Activated T-cell treated with anti-CD3 and anti-CD28 coated beads for 48 hours (primary cell): ENCODE measurements around the gene OR52B2.
"Not testable (repeated sequence)": the region's sequence is repeated elsewhere in the genome, so short reads cannot be mapped to it uniquely, and the experiment has no call there.

ENCODE experiments used
- DNase-seq: peaks from one replicate; pipeline ENCODE4 v3.0.0-alpha.2; 2020; ENCODE audit warnings: low read depth

Gene OR52B2

DNA sequence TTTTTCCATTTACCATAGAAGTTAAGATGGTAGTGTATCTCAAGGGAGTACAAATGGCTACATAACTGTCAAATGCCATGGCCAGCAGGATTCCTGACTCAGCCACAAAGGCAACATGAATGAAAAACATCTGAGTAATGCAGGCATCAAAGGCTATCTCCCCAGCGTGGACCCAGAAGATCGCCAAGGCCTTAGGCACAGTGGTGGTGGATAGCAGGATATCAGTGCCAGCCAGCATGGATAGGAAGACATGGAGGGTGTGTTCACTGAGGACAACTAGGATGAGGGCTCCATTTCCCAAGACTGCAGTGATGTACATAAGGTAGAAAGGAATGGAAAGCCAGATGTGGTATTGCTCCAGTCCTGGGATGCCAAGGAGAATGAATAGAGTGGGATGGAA is 18.0 kb downstream of the OR52B2 start:
- no peak for DNase-seq

DNA sequence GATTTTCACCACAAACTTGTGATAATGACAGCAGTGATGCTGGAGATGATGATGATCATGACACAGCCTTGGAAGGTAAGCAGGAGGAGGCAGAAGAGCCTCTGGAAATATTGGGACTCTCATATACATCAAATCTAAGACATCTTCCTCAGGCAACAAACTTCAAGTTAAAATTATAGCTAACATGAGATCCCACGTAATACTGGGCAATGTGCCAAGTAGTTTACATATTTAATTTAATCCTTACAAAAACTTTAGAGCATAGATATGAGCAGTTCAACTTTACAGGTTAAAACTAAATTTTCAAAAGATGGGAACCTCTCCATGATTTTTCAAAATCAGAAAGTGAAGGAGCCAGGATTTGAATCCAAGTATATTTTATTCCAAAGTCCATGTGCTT is 19.0 kb downstream of the OR52B2 start:
- no peak for DNase-seq

- DNase-seq, result not testable (repeated sequence)
Measured at GRCh38 chr11:6143737-6144136, 26.4 kb downstream of the OR52B2 start.

DNA sequence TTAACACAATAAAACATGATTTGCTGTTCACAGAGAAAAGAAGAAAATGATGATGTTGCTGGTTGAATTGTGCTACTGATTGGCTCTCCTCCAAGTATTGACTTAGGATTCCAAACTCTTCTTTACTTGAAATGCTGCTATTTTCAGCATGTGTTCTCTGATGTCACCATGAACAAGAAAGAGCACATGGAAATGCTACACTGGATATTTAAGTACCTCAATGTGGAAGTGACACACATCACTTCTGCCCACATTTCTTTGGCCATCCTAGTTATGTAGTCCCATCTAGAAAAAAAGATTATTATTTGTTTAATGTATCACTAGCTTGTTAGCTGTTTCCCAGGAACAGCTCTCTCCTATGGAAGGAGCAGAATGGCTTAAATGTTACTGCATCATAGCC is 27.2 kb downstream of the OR52B2 start:
- no peak for DNase-seq

DNA sequence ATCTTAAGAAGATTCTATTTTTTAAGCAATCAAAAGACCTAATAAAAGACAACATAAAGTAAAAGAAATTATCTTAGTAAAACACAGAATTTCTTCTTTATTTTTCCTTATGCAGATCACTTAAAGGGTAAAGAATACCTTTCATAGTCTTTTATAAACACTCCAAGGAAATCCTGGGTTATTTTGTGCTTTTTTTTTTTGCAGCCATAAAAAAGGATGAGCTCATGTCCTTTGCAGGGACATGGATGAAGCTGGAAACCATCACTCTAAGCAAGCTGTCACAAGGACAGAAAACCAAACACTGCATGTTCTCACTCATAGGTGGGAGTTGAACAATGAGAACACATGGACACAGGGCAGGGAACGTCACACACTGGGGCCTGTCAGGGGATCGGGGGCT is 34.2 kb downstream of the OR52B2 start:
- not testable (repeated sequence) for DNase-seq

DNA sequence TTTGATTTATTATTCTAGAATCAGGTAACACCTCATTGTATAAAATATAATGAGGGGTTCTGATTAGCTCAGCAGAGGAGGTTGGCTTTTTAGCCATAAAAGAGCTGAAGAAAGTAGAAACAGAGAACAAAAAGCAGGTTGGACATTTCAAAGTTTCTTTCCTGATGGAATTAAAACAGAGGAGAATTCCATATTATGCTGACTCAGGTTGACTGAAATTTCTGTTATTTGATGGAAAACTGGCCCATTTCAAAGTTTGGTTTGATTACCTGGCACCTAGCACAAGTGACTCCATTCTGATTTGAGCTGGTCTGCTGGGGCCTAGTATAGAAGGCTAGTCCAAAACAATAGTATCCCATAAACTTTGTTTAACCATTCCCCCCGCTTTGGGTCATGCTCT is 37.7 kb downstream of the OR52B2 start:
- no peak for DNase-seq

DNA sequence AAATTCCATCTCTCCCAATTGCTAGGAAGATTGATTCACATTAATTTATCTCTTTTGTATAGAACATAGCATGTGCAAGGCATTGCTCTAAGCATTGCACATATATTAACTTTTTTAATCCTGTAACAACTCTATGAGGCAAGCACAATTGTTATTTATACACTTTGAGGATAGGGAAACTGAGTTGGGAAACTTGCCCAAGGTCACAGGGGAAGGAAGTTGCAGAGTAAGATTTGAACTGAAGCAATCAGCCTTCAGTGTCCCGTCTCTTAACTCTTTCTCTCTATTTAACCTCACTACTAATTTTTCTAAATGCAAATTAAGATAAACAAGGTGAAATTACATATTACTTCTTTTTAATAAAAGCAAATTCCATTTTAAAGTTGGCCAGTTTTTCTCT is 40.5 kb downstream of the OR52B2 start:
- DNase-seq, result no peak

DNA sequence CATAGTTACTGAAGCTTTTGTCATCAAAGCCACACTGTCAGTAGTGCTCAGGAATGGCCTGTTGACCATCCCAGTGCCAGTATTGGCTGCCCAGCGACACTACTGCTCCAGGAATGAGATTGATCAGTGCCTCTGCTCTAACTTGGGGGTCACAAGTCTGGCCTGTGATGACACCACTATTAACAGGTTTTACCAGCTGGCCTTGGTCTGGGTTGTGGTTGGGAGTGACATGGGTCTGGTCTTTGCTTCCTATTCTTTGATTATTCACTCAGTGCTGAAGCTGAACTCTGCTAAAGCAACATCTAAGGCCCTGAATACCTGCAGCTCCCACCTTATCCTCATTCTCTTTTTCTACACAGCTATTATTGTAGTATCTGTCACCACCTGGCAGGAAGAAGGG is 41.1 kb downstream of the OR52B2 start:
- no peak for DNase-seq

DNA sequence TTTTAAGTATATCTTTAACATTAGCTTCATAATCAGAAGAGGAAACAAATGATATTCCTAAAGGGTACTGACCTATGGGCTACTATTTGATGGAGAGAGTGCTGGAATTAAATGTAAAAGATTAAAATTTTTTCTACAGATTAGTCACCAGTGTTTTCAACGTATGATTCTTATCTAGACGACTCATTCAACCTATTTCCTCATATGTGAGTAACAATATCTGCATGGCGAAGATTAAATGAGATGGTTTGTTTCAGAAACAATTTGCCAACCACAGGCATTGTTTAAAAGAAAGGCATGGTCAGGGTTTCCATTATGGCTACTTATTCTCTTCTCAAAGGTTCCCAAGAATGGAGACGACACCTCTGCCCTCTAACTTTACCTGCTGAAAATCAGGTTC is 42.2 kb downstream of the OR52B2 start:
- DNase-seq, result no peak

- DNase-seq, result no peak
Measured at GRCh38 chr11:6124245-6124644, 45.9 kb downstream of the OR52B2 start.
